LNCAP (cell line): ENCODE data around the gene CAVIN4.

Source experiments
- TF ChIP-seq, protein P1 (sequence below): fragments of 450-650 bp; IDR thresholded peaks from 2 replicates; pipeline ENCODE4 v1.5.1; 2017; ENCODE audit warnings: mild to moderate bottlenecking

The CAVIN4 gene

DNA sequence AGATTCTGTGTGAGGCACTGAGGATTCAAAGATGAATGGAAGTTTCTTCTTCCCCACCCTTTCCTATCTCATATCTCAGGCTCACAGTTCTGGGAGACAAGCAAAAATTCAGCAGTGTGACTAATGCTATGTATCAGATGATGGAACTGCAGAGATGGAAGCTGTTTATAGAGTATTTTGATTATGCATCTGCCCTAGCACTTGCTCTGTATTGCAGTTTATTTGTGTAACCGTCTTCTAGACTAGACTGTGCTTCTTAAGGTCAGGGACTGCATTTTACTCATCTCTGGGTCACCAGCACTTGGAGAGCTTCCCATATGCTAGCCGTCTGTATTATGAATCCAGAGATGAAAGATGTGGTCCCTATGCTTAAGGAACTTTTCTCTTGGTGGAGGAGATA is 12.6 kb downstream of the CAVIN4 start:
- TF ChIP-seq, protein P1, sequence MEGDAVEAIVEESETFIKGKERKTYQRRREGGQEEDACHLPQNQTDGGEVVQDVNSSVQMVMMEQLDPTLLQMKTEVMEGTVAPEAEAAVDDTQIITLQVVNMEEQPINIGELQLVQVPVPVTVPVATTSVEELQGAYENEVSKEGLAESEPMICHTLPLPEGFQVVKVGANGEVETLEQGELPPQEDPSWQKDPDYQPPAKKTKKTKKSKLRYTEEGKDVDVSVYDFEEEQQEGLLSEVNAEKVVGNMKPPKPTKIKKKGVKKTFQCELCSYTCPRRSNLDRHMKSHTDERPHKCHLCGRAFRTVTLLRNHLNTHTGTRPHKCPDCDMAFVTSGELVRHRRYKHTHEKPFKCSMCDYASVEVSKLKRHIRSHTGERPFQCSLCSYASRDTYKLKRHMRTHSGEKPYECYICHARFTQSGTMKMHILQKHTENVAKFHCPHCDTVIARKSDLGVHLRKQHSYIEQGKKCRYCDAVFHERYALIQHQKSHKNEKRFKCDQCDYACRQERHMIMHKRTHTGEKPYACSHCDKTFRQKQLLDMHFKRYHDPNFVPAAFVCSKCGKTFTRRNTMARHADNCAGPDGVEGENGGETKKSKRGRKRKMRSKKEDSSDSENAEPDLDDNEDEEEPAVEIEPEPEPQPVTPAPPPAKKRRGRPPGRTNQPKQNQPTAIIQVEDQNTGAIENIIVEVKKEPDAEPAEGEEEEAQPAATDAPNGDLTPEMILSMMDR = no peak

DNA sequence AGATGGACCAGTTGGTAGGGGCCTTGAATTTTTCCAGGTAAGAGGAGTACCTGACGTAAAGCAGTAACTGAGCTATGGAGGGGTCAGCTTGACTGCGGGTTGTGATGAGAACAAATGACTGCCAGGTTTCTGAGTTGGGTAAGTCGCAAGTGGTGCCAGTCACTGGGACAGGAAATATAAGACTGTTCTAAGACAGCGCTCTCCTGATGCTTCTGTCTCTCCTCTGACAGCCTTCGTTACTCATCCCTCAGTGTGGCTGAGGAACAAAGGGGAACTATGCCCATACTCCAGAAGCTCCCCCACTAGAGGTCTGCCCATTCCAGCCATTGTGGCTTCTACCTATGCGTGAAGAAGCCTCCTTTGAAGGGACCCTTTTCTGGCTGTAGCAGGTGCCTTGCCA is 13.3 kb downstream of the CAVIN4 start:
- TF ChIP-seq, protein P1 = no peak

DNA sequence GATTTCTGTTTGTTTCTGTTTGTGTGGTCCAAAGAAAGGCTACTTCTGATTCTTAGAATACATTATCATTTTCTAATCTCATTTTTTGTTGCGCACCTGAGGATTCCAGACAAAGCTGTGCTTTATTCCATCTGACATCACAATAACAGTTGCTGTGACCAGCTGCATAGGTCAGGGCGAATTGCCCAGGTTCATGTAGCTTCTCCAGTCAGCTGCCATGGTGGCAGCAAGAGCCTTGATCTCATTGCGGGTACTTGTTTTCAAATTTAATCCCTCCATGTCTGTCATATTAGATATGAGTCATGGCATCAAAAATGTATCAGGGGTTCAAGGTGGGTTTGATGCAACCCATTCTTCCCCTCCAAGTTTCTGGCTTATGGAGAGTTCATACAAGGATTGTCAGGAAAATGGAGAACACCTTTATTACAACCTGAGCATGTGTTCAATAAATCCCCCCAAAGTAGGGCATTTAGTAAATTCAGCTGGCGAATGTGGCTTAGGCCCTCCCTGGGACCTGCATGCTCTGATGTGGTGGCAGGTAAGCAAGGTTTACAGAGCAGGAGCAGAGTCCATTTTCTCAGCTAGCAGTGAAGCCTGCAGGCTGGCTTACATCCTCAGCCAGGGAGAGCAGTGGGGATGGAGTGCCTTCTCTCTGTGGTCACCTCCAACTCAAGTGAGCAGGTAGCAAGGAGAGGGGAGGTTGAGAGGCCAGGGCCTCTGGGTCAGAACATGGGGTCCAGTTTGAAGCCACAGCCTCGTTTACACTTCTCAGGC is 13.9 kb downstream of the CAVIN4 start:
- TF ChIP-seq, protein P1 = no peak

DNA sequence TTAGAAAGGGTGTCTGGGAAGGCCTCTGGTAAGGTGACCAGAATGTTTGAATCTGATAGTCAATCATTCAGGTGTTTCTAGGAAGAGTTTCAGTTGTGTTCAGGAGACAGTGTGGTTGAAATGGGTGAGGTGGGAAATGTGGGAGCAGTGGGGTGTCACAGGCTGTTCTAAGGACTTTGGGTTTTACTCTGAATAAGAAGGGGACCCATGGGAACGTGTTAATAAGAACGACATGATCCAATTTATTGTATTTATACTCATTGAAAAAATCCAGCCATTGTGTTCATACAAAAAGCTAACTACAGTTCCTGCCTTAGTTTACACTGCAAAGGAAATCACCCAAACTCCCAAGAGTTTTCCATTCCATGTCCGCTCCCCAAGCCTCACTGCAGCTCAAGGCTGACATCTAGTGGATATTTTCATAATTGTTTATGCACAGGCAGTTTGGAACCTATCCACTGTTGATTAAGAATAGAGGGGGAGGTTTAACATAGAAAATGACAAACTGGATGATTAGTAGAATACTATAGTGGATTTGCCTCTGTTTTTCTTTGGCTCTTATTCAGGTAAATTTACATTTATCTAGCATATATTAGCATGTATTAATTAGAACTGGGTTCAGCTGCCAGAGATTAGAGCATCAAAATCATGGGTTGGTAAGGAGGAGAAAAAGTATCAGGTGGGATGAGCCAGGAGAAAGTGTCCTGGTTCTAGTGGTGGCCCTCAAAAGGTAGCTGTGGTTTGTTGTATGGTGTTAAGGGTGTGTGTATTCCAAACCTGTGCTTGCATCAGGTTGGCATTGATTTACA is 17.7 kb downstream of the CAVIN4 start:
- TF ChIP-seq, protein P1 = peak; percentile 80

DNA sequence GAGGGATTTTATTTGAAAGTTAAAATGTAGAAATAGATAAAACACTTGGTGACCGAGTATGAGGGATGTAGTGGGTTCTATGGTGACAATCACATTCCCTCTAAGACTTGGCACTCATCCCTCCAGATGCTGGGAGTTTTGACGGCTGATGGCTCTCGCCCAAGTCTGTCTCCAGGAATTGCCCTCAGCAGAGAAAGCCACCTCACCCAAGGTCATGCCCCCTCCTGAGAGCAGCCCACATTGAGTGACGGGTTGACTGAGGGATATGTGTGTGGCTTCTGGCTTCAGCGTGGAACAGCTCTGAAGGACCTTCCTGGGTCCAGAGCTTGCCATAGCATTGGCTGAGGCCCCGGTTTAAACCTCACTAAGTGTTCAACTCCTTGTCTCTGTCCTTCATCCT is 19.4 kb downstream of the CAVIN4 start:
- TF ChIP-seq, protein P1 = no peak

DNA sequence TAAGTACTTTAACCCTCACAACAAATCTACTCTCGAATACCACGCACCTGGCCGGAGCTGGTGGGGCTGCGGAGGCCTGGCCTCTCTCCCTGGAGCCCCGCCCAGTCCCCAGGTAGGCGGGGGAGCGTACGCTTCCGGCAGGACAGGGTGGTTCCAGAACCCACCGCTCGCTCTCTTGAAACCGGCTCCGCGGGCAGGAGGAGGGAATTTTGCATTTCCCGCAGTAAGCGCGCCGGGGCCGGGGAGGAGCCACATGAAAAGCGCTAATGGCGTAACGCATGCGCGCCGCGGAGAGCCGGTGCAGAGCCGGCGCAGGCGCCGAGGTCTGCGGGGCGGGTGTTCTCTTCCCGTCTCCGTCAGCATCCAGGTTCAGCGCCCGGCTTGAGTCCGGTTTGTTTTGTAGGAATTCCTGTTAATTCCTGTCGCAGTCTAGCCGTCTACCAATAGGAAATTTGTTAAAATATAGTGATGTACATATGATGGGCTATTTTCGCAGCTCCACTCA is 20.8 kb downstream of the CAVIN4 start:
- TF ChIP-seq, protein P1 = no peak

DNA sequence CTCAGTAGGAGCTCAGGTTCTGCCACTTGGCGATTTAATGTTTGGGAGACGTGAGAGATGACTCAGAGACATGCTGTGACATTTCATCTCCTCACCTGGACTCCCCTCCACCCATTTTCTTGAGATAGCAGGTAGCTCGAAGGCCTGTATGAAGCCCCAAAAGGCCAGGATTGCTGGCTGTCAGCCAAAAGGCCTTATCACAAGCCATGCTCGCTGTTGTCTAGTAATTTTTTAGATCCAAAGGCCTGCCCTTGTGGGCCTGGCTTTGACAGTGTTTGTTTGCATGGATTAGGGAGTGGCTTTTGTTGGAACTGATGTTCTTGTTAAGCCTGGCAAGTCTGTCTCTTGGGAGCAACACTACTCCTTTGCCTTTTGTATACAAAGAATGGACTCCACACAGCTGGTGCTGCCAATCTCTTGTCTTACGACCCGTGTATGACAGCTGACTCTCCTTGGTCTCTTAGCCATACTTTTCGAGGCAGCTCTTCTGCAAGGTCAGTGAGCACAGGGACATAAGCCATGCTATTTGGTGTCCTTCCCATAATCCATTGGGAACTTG is 22.7 kb downstream of the CAVIN4 start:
- TF ChIP-seq, protein P1 = no peak
